ENCODE data around the gene NTM.

Gene NTM

DNA sequence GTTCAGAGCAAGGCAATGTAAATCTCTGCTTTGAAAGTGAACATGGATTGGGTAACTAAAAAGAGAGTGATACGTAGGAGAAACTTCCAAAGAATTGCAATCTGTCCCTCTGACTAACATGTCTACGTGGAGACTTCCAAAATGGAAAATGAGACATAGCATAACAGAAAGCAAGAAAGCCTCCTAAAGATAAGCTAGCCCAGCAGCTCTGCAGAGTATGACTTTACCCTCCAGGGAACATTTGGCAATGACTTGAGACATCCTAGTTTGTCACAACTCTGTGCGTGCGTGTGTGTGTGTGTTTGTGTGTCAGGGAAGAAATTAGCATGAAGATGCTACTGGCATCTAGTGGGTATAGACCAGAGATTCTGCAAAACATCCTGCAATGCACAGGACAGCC is 817.4 kb downstream of the NTM start:
- H3K4me3 ChIP-seq (ENCODE audit: low read depth, low read length) = no peak overlapping the region
- DNase-seq (ENCODE audit: low read depth) = no peak
- TF ChIP-seq, protein P1, sequence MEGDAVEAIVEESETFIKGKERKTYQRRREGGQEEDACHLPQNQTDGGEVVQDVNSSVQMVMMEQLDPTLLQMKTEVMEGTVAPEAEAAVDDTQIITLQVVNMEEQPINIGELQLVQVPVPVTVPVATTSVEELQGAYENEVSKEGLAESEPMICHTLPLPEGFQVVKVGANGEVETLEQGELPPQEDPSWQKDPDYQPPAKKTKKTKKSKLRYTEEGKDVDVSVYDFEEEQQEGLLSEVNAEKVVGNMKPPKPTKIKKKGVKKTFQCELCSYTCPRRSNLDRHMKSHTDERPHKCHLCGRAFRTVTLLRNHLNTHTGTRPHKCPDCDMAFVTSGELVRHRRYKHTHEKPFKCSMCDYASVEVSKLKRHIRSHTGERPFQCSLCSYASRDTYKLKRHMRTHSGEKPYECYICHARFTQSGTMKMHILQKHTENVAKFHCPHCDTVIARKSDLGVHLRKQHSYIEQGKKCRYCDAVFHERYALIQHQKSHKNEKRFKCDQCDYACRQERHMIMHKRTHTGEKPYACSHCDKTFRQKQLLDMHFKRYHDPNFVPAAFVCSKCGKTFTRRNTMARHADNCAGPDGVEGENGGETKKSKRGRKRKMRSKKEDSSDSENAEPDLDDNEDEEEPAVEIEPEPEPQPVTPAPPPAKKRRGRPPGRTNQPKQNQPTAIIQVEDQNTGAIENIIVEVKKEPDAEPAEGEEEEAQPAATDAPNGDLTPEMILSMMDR (IDR thresholded peaks at IDR 0.05; ENCODE audit: low read depth, low read length, missing control alignments) = no peak

DNA sequence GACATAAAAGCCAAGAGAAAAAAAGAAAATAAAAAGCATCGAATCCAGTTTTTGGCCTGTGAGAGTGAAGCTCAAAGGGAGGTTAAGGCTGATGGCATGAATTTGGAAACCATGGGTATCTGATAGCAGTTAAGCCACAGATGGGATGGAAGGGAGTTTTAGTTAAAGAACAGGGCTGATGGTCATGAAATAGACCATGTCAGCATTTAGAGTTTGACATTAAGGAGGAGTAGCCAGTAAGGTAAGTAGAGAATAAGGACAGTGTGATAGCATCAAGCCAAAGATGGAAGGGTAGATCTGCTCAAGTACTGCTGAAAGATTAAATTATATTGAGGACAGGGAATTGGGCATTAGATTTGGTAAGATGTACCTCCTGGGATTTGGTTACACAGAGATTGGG is 826.5 kb downstream of the NTM start:
- DNase-seq (ENCODE audit: low read depth) = no peak
- TF ChIP-seq, protein P1 (IDR thresholded peaks at IDR 0.05; ENCODE audit: low read depth, low read length, missing control alignments) = no peak
- no peak overlapping the region for H3K4me3 ChIP-seq (ENCODE audit: low read depth, low read length)

DNA sequence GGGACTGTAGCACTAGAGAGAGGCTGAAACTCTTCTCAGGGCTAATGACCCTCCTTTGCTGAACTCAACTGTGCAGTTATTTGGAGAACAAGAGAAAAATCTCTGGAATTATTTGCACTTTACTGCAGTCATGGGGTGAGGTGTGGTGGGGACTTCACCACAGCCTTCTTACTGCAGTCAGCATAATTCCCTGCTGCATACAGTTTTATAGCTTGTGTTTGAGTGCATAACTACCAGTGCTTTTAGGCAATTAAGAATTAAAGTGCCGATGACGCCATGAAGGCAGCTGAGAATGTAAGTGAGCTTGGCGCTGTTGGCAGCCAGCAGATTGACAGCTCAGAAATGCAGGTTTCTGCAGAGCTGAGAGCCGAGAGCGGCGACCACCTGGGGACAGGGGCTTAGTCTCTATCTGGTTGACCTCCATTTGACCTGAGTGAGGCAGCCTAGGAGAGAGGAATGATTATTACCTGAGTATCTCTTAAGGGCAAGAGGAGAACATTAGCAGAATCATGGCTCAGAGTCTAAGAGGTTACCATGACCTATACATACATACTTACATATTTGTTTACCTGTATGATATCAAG is 830.0 kb downstream of the NTM start:
- H3K4me3 ChIP-seq (ENCODE audit: low read depth, low read length) = no peak overlapping the region
- TF ChIP-seq, protein P1 (IDR thresholded peaks at IDR 0.05; ENCODE audit: low read depth, low read length, missing control alignments) = no peak
- no peak for DNase-seq (ENCODE audit: low read depth)

DNA sequence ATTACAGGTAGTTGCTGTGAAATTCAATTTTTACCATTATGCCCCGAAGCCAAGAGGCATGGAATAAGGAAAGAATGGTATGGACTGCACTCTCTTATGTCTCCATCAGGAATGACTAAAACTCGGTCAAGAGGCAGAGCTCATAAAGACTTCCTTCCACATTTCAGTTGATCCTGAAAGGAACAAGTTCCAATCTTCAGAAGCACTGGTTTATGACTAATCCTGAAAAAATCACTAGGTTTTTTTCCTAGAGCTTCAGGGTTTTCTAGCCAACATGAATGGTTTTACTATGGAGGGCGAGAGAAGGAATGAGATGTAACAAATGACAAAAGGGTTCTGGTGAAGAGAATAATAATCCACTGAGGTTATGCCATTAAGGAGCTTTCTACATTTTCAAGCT is 832.2 kb downstream of the NTM start:
- no peak overlapping the region for H3K4me3 ChIP-seq (ENCODE audit: low read depth, low read length)
- no peak for DNase-seq (ENCODE audit: low read depth)
- TF ChIP-seq, protein P1 (IDR thresholded peaks at IDR 0.05; ENCODE audit: low read depth, low read length, missing control alignments) = no peak

DNA sequence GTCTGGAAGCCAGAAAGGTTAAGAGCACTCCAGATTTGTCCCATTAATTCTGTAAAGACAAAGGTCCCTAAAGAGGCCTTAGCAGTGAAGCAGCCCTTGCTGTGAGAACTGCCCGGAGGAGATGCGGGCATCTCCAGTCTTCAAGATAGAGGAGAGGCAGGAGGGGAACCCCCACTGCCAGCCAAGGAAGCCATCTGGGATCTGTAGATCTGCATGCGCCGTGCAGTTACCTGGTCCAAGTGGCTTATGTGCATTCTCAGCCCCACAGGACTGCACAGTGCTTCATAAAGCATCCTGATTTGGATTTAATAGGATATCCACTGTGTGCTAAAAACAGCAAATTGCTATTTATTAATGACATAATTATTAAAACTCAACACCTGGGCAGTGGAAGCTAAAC is 834.6 kb downstream of the NTM start:
- H3K4me3 ChIP-seq (ENCODE audit: low read depth, low read length) = no peak overlapping the region
- DNase-seq (ENCODE audit: low read depth) = no peak
- TF ChIP-seq, protein P1 (IDR thresholded peaks at IDR 0.05; ENCODE audit: low read depth, low read length, missing control alignments) = no peak

DNA sequence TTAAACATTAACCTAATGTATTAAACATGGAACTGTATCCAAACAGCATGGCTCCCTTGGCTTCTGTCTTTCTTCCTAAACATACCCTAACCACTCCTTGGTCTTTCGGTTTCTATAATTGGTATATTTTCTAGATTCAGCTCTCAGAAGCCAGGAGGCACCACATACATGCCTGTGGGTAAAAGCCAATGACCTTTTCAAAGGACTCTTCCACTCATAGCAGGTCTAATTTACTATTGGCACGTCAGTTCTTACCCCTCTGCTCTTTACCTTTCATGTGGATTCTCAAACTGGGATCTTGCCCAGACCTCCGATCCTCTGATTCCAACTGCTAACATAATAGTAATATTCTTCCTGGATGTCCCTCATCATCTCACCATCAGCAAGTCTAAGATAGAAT is 835.1 kb downstream of the NTM start:
- TF ChIP-seq, protein P1 (IDR thresholded peaks at IDR 0.05; ENCODE audit: low read depth, low read length, missing control alignments) = no peak
- no peak overlapping the region for H3K4me3 ChIP-seq (ENCODE audit: low read depth, low read length)
- no peak for DNase-seq (ENCODE audit: low read depth)

DNA sequence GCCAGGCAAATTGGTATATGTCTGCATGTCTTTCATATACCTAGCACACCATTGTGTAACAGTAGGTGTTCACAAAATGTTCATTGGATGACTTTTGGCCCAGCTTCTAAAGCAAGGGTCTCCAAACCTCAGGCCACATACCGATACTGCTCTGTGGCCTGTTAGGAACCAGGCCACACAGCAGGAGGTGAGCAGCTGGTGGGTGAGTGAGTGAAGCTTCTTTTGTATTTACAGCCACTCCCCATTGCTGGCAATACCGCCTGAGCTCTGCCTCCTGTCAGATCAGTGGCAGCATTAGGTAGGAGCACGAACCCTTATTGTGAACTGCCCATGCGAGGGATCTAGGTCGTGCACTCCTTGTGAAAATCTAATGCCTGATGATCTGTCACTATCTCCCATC is 836.6 kb downstream of the NTM start:
- DNase-seq (ENCODE audit: low read depth) = no peak
- TF ChIP-seq, protein P1 (IDR thresholded peaks at IDR 0.05; ENCODE audit: low read depth, low read length, missing control alignments) = no peak
- no peak overlapping the region for H3K4me3 ChIP-seq (ENCODE audit: low read depth, low read length)

All from GM12864 (cell line).